Nephron progenitor cell (in vitro differentiated cells): ENCODE results near the gene PTPN1.
"Not testable (repeated sequence)": the region's sequence is repeated elsewhere in the genome, so short reads cannot be mapped to it uniquely, and the experiment has no call there.

ENCODE experiments used
- DNase-seq: peaks from one replicate; pipeline ENCODE4 v3.0.0; 2021
- H3K27ac Mint-ChIP-seq: 2 replicates; pipeline ENCODE4 v1.8.0; 2021; ENCODE audit warnings: mild to moderate bottlenecking, moderate library complexity, mixed read lengths
- H3K27me3 Mint-ChIP-seq: 2 replicates; pipeline ENCODE4 v1.8.0; 2021; ENCODE audit warnings: mild to moderate bottlenecking, low read depth, mixed read lengths; ENCODE audit not compliant: poor library complexity
- H3K36me3 Mint-ChIP-seq: 2 replicates; pipeline ENCODE4 v1.8.0; 2021; ENCODE audit warnings: low read depth, mixed read lengths
- H3K4me1 Mint-ChIP-seq: 2 replicates; pipeline ENCODE4 v1.8.0; 2021; ENCODE audit warnings: mixed read lengths
- H3K4me3 Mint-ChIP-seq: 2 replicates; pipeline ENCODE4 v1.8.0; 2021; ENCODE audit warnings: mild to moderate bottlenecking, moderate library complexity, mixed read lengths
- H3K9me3 Mint-ChIP-seq: 2 replicates; pipeline ENCODE4 v1.8.0; 2021; ENCODE audit warnings: mild to moderate bottlenecking, moderate library complexity, mixed read lengths
- CTCF ChIP-seq: fragments of 200-600 bp; sonication (generic); IDR thresholded peaks from 2 replicates; pipeline ENCODE4 v1.5.0; 2021; ENCODE audit warnings: antibody characterized with exemption

PTPN1 gene

GRCh38 chr20:50536333-50536732, 26.1 kb downstream of the PTPN1 start:
- Mint-ChIP-seq H3K4me1 (peaks cover 56% of the 10 kb centered on the region), H3K27ac (no peak overlapping the region), H3K36me3 (peaks cover 45% of the 10 kb centered on the region), H3K9me3 (peaks cover 4% of the 10 kb centered on the region), H3K4me3 (no peak overlapping the region), H3K27me3 (peaks cover 3% of the 10 kb centered on the region)
- no peak for DNase-seq
- TF ChIP-seq CTCF, result no peak

GRCh38 chr20:50537546-50538201, 27.5 kb downstream of the PTPN1 start:
- peaks cover 53% of the 10 kb centered on the region for H3K4me1 Mint-ChIP-seq
- no peak overlapping the region for H3K4me3 Mint-ChIP-seq
- DNase-seq, result no peak
- H3K36me3 Mint-ChIP-seq, result peaks cover 49% of the 10 kb centered on the region
- no peak for TF ChIP-seq CTCF
- peaks cover 3% of the 10 kb centered on the region for H3K27me3 Mint-ChIP-seq
- H3K27ac Mint-ChIP-seq, result no peak overlapping the region
- H3K9me3 Mint-ChIP-seq, result peaks cover 4% of the 10 kb centered on the region

- no peak for DNase-seq
- Mint-ChIP-seq H3K4me3 (no peak overlapping the region), H3K4me1 (peaks cover 49% of the 10 kb centered on the region), H3K27ac (no peak overlapping the region), H3K9me3 (peaks cover 4% of the 10 kb centered on the region), H3K36me3 (peaks cover 50% of the 10 kb centered on the region), H3K27me3 (peaks cover 3% of the 10 kb centered on the region)
- TF ChIP-seq CTCF, result no peak
Measured at GRCh38 chr20:50538276-50538675, 28.1 kb downstream of the PTPN1 start.

- Mint-ChIP-seq H3K36me3 (peaks cover 49% of the 10 kb centered on the region), H3K4me1 (peaks cover 45% of the 10 kb centered on the region)
- not testable (repeated sequence) for DNase-seq, H3K27ac Mint-ChIP-seq, H3K27me3 Mint-ChIP-seq, H3K4me3 Mint-ChIP-seq, H3K9me3 Mint-ChIP-seq
Measured at GRCh38 chr20:50539798-50540197, 29.6 kb downstream of the PTPN1 start.

- Mint-ChIP-seq H3K4me3 (no peak overlapping the region), H3K4me1 (peaks cover 42% of the 10 kb centered on the region), H3K9me3 (peaks cover 4% of the 10 kb centered on the region), H3K27me3 (peaks cover 3% of the 10 kb centered on the region), H3K36me3 (peaks cover 54% of the 10 kb centered on the region), H3K27ac (peak overlapping the region; percentile 75)
- TF ChIP-seq CTCF, result no peak
- no peak for DNase-seq
Measured at GRCh38 chr20:50540620-50541605, 30.7 kb downstream of the PTPN1 start.

- Mint-ChIP-seq H3K4me1 (peaks cover 42% of the 10 kb centered on the region), H3K36me3 (peaks cover 57% of the 10 kb centered on the region), H3K27ac (peak overlapping the region; percentile 75), H3K9me3 (peaks cover 4% of the 10 kb centered on the region), H3K27me3 (peaks cover 3% of the 10 kb centered on the region), H3K4me3 (no peak overlapping the region)
- no peak for DNase-seq
- TF ChIP-seq CTCF, result no peak
Measured at GRCh38 chr20:50541606-50542041, 31.4 kb downstream of the PTPN1 start.
